IPS-20b (cell line): Measurements from ENCODE around the gene APRT.

Experiments used
- H3K27ac ChIP-seq: one replicate; pipeline ENCODE4 v1.5.1; 2013; ENCODE audit warnings: low read length
- H3K27me3 ChIP-seq: 2 replicates; pipeline ENCODE4 v1.6.1; 2013; ENCODE audit warnings: mild to moderate bottlenecking, low read length, inconsistent platforms; ENCODE audit not compliant: insufficient read depth
- H3K36me3 ChIP-seq: 2 replicates; pipeline ENCODE4 v1.6.1; 2013; ENCODE audit warnings: low read depth, mild to moderate bottlenecking, inconsistent platforms, low read length, moderate library complexity; ENCODE audit not compliant: insufficient read depth
- H3K4me1 ChIP-seq: 2 replicates; pipeline ENCODE4 v1.6.1; 2013; ENCODE audit warnings: mild to moderate bottlenecking, control low read depth, inconsistent platforms, low read length, moderate library complexity; ENCODE audit not compliant: insufficient read depth
- H3K4me3 ChIP-seq: 2 replicates; pipeline ENCODE4 v1.5.1; 2013; ENCODE audit warnings: mild to moderate bottlenecking, low read length, inconsistent platforms
- H3K9ac ChIP-seq: 2 replicates; pipeline ENCODE4 v1.6.1; 2013; ENCODE audit warnings: low read depth, mild to moderate bottlenecking, inconsistent platforms, low read length, moderate library complexity
- H3K9me3 ChIP-seq: 2 replicates; pipeline ENCODE4 v1.6.1; 2013; ENCODE audit warnings: mild to moderate bottlenecking, low read depth, low read length, inconsistent platforms; ENCODE audit not compliant: insufficient read depth

The APRT gene

DNA sequence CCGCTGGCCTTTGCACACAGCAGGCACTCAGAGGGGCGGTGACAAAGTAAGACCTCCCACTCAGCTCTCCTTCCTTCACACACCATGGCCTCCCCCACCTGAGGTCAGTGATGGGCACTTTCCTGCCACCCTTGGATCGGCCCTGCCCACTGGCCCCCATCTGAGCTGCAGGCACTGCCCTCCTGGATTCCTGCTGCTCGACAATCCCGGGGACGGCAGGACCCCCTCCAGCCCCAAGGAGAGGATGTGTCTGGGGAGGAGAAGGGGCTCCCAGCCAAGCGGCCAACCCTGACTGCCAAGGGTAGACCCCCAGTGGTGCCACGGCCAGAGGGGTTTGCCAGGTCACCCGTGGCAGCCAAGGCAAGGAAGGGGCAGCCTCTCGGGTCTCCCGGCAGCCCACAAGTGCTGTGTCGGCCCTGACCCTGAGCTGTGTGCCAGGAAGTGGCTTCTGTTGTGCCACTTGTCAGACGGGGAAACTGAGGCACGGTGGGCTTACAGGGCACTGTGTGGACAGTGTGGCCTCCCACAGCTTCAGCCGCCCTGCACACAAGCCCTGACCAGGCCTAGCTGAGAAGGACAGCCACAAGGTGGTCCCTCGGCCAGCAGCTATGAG is 49.4 kb downstream of the APRT start:
- Histone ChIP-seq H3K9me3 (no peaks in the 10 kb centered on the region), H3K27ac (no peak overlapping the region), H3K36me3 (no peaks in the 10 kb centered on the region), H3K4me3 (no peak overlapping the region), H3K4me1 (peaks cover 27% of the 10 kb centered on the region), H3K9ac (no peak overlapping the region), H3K27me3 (peaks cover 5% of the 10 kb centered on the region; the same call in 1 of the 2 replicates)

GRCh38 chr16:88761830-88762229 is 49.9 kb downstream of the APRT start:
- no peaks in the 10 kb centered on the region for H3K36me3 ChIP-seq

GRCh38 chr16:88761143-88761534 is 50.6 kb downstream of the APRT start:
- no peak overlapping the region for H3K9ac ChIP-seq

More at GRCh38 chr16:88761830-88762229, 49.9 kb downstream of the APRT start:
- H3K9ac ChIP-seq = no peak overlapping the region
- H3K4me3 ChIP-seq = no peak overlapping the region
- no peaks in the 10 kb centered on the region for H3K9me3 ChIP-seq
- H3K27ac ChIP-seq = no peak overlapping the region
- H3K27me3 ChIP-seq = peaks cover 3% of the 10 kb centered on the region; the same call in 1 of the 2 replicates
- peaks cover 27% of the 10 kb centered on the region for H3K4me1 ChIP-seq

DNA sequence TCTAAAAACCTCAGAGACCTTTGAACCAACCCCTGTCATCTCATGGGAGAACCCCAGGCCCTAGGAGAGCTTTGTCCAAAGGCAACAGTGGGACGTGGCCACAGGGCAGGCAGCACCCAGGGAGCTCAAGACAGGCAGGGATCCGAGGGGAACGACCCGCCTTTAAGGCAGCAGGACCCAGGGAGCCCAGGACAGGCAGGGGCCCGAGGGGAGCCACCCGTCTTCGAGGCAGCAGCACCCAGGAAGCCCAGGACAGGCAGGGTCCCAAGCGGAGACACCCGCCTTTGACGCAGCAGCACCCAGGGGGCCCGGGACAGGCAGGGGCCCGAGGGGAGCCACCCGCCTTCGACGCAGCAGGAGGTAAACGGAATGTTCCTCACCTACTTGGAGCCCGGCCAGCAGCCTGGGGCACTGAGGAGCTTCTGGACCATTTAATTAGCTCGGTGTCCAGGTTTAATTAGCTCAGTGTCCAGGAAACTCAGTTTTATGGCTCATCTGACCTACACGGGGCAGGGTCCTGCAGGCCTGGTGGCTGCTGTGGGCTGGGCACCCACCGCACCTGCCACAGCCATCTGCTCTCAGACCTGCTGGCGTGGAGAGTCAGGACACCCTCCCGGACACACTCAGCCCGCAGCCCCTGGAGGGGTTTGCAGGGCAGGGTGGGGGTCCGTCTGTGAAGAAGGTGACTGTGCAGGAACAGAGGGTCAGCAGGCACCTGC is 51.1 kb downstream of the APRT start:
- H3K9ac ChIP-seq = no peak overlapping the region
- no peaks in the 10 kb centered on the region for H3K36me3 ChIP-seq
- H3K4me1 ChIP-seq = peaks cover 27% of the 10 kb centered on the region
- H3K27me3 ChIP-seq = no peaks in the 10 kb centered on the region; the same call in 1 of the 2 replicates
- H3K27ac ChIP-seq = no peak overlapping the region
- H3K4me3 ChIP-seq = no peak overlapping the region
- no peaks in the 10 kb centered on the region for H3K9me3 ChIP-seq

More at GRCh38 chr16:88761143-88761534, 50.6 kb downstream of the APRT start:
- no peaks in the 10 kb centered on the region; the same call in 1 of the 2 replicates for H3K27me3 ChIP-seq
- peaks cover 27% of the 10 kb centered on the region for H3K4me1 ChIP-seq
- no peaks in the 10 kb centered on the region for H3K9me3 ChIP-seq
- no peak overlapping the region for H3K27ac ChIP-seq
- H3K4me3 ChIP-seq = no peak overlapping the region
- H3K36me3 ChIP-seq = no peaks in the 10 kb centered on the region

DNA sequence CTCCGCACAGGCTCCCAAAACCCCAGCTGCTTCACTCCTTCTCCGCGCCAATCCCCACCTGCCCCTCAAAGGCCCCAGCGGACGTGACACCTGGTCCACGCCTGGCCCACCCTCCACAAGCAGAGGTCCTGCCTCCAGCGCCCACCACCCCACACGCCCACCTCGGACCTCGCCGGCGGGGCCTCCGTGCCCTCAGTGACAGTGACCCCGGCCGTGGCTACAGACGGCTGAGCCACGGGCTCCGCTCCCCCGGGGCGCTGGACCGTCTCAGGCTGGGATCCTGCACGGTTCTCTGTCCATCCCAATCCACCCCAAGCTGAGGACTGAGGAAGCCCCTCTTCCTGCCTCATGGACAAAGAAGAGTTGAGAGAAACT is 51.8 kb downstream of the APRT start:
- Histone ChIP-seq H3K36me3 (no peaks in the 10 kb centered on the region), H3K4me1 (peaks cover 29% of the 10 kb centered on the region), H3K27me3 (no peaks in the 10 kb centered on the region), H3K9me3 (no peaks in the 10 kb centered on the region), H3K27ac (no peak overlapping the region), H3K4me3 (no peak overlapping the region), H3K9ac (peak overlapping the region; percentile 66; the same call in 1 of the 2 replicates)
